GM18870 (cell line): ENCODE data around the gene DPAGT1.
"Not testable (repeated sequence)": the region's sequence is repeated elsewhere in the genome, so short reads cannot be mapped to it uniquely, and the experiment has no call there.

Experiments
- ATAC-seq: cut with Tn5 transposase; IDR thresholded peaks from one replicate; pipeline ENCODE4 v1.9.1; 2021; ENCODE audit warnings: moderate library complexity; ENCODE audit not compliant: unreplicated experiment

Gene DPAGT1

DNA sequence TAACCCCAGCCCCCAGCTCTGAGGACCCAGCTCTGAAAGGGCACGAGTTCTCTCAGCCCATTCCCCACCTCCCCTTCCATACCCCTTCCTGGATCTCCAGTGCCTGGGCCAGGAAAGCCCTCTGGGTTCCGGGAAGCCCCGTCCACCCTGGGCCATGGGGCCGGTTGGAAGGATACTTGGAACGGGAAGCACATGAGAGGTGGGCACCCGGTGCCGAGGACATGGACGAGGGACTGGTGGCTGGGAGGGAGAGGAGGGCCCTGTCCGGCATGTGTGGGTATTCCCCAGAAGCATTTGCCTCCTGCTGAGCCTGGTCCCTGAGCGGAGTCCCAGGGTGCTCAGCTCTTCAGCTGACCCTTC lies 14.6 kb upstream of the DPAGT1 start:
- ATAC-seq, result no peak

DNA sequence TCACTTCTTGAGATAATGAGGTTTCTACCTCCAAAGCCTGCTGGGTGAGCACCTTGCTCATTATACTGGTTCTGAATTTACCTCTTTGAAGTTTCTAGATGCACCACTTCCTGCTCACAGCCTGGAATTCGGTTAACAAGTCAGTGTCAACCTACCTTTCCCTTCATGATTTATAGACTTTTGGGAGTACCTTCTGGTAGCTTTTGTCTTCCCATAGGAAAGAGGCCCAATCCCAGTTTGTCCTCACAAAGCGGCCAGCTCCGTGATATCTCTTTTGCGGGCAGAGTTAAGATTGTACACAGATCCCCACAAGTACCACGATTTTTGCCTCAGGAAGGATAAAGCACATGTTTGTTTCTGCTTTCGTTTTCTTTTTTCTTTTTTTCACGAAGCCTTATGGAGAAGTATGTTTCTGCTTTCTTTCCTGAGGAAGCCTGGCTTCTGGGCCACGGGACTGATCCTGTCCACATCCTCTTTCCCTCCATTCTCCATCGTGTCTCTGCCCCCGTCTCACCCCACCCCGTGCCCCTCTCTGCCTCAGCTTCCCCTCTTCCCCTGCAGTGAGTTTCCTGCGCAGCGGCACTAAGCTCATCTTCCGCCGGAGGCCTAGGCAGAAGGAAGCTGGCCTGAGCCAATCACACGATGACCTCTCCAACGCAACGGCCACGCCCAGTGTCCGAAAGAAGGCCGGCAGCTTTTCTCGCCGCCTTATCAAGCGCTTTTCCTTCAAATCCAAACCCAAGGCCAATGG lies 14.0 kb upstream of the DPAGT1 start:
- ATAC-seq, result no peak

DNA sequence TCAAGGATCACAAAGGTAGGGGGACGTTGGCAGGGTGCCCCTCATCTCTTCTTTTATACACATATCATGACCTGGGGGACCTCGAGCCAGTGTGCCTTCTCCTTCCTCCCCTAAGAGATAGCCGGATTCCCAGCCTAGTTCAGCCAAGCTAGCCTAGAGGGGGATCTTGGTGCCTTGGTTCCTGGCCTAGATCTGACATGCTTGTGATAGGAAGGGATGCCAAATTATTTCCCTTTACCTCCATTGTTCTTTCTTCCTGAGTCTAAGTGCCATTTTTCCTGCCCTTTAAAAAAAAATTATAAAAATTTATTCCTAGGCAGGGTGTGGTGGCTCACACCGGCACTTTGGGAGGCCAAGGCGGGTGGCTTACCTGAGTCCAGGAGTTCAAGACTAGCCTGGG lies 12.7 kb upstream of the DPAGT1 start:
- no peak for ATAC-seq

DNA sequence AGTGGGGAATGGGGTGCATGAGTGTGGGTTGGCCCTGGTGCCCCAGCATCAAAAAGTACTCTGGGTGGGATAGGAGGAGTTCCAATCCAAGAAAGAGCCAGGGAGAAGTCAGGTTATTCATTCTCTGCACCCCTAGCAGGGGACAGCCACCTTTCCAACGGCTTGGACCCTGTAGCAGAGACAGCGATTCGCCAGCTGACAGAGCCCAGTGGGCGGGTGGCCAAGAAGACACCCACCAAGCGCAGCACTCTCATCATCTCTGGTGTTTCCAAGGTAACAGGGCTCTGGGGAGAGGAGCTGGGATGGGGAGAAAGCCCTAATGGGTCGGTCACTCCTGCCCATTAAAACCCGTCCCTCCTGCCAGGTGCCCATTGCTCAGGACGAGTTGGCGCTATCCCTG lies 12.1 kb upstream of the DPAGT1 start:
- no peak for ATAC-seq

DNA sequence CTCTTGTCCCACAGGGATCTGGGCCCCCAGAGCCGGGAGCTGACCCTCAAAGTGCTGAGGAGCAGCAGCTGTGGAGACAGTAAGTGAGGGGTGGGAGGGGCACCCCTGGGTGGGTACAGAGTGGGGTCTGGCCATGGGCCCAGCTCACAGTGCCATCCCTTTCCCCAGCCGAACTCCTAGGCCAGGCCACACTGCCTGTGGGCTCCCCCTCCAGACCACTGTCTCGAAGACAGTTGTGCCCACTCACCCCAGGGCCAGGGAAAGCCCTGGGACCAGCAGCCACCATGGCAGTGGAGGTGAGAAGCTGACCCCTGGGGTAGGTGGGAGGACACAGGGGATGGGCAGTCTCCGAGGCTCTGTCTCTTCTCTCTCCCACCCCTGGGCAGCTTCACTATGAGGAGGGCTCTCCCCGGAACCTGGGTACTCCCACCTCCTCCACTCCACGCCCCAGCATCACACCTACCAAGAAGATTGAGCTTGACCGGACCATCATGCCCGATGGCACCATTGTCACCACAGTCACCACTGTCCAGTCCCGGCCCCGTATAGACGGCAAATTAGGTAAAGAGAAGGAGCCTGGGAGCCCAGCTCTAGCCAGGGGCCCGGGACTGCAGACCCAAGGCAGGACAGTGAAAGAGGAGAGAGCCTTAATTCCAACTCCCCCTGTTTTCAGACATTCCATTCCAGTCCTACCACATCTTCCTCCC lies 10.8 kb upstream of the DPAGT1 start:
- no peak for ATAC-seq

DNA sequence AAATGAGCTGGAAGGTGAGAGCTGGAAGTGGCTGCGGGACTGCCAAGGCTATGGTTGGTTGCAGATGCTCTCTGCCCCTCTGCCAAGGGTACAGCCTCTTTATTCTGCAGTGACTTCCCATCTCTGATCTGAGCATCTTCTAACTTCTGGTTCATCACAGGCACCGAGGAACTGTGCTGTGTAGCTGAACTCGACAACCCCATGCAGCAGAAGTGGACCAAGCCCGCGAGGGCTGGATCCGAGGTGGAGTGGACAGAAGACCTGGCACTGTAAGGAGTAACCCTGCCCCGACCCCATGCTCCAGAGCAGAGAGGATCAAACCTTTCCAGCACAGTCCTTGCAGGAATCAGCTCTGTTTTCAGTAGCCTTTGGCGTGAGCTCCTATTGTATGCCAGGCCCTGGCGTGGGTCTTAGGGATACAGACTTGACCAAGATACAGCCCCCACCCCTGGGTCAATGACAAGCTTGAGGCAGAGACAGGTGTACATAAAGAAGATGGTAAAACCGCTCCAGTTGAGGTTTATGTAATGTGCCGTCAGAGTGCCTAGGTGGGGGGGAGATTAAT lies 9.8 kb upstream of the DPAGT1 start:
- ATAC-seq, result no peak

DNA sequence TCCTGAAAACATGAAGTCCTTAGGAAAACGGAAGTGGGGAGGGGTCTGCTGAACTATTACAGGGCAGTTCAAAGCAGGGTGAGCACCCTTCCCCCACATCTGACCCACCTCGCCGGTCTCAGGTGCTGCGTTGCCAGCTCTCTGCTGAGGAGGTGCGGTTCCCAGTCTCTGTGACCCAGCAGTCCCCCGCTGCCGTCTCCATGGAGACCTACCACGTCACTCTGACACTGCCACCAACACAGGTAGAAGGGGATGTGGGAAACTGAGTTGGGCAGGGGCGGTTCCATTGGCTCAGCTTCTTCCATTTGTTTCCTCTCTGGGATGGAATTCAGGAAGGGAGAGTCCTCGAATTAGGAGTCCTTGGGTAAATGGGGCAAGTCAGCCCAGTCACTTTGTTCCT lies 8.8 kb upstream of the DPAGT1 start:
- no peak for ATAC-seq

DNA sequence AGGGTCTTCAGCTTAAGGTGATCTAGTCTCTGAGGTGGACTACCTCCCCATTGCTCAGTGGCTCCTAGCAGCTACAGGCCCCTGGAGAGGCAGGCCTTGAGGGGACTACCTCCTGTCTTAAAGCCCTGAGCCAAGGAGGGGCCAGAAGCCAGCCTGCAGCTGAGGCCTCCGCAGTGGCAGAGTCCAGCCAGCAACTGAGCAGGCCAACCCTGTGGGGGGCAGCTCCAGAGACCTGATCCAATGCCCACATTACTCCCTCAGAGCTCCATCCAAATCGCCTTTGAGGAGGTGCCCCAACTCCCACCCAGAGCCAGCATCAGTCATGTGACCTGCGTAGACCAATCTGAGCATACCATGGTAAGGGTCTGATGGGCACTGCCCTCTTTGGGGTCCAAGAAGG lies 8.2 kb upstream of the DPAGT1 start:
- ATAC-seq, result no peak

DNA sequence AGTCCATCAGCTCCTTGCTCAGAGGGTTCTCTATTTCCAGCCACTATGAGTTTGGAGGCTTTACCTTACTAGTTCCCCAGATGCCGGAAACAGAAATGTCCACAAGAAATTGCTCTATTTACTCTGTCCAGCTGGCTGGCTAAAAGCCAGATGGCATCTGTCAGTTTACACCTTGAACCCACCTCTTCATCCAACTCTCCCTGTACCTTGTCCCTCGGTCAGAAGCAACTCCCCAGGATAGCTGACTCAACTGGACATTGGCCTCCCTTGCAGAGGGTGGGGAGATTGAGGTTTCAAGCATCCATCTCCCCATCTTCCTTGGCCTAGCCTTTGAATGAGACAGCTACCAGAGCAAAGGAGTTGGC lies 7.2 kb upstream of the DPAGT1 start:
- ATAC-seq, result no peak

DNA sequence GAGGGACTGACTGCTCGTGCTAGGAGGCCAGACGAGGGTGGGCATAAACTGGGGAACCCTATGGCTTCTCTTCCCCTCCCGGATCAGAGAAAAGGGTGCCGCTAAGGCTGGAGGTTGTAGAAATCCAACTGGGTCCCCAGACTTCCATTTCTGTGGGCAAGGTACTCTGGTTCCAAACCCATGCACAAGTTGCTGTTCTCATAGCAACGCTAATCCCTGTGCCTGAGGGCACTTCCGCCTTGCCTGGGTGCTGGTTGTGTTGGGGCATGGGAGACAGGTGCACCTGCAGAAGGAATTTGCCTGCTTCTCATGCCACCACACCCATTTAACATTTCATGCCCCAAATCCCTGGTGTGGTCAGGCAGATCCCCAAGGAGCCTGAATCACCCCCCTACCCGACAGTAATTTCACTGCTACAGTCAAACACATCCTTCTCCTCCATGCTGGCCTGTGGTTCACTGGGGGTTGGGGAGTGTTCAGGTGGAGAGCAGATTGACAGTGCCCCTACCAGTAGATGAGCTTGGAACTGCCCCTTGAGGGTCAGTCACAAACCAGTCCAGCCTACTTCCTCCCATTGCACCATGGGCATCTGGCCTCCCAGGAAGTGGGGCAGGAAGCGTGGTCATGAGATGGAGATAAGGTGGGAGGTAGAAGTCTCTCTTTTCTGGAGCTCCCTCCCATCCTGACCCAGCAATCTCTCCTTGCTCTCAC lies 6.6 kb upstream of the DPAGT1 start:
- no peak for ATAC-seq

DNA sequence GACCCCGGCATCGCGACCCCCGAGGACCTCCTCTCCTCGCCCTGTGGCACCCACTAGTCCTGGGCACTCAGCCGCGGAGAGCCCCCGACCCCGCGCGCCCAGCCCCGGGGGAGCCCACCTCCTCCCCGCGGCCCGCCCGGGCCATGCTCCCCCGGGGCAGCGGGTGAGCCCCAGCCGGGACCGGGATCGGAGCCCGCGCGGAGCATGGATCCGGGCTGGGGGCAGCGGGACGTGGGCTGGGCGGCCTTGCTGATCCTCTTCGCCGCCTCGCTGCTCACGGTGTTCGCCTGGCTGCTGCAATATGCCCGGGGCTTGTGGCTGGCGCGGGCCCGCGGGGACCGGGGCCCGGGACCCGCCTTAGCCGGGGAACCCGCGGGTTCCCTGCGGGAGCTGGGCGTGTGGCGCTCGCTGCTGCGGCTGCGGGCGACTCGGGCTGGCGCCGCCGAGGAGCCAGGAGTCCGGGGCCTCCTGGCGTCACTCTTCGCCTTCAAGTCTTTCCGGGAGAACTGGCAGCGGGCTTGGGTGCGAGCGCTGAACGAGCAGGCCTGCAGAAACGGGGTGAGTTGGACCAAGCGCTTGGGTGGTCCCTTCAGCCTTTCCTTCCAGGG lies 6.0 kb upstream of the DPAGT1 start:
- ATAC-seq, result no peak

DNA sequence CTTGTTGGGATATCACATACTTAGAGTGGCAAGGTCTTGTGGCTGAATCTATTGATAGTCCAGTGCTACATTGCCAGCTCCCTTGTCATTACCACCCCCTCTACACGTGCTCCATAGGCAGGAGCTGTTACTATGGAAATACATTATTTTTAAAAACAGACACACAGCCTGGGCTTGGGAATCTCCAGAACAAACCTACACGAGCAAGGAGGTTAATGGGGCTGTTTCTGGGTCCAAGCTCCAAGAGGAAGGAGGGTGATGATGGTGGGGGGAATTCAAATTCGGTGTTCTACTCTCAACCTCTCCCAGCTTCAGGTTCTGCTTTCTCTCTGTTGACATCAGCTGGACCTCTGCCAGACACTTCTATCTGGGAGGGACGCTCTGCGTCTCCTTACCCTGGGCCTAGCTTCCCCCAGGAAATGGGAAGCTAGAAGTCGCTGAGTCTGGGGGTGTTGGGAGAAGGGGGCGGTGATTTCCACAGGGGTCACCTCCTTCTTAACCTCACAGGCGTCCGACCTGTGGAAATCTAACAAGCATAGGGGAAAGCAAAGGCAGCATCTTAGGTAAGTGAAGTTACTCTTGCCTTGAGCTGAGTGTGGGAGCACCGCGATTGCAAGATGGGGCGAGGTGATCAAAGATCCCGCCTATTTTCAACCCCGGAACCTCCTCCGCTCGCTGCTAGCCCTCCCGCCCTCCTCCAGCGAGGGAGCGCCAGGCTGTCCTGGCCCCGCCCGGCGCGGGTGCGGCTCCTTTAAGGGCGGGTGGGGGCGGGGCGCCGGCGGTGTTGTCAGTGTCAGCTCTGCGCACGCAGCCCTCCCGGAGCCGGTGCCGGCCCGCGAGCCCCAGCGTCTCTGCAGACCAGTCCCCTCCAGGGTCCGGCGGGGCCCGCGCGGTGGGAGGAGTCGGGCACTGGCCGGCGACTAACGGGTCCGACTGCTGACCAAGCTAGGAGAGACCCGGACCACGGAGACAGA lies 5.2 kb upstream of the DPAGT1 start, which contains the start of gene C2CD2L:
TSS of gene C2CD2L (plus strand) at position 781 of the 974 bp plus-strand sequence. CDS start 398 bp downstream, outside the sequence.
- ATAC-seq, result no peak

DNA sequence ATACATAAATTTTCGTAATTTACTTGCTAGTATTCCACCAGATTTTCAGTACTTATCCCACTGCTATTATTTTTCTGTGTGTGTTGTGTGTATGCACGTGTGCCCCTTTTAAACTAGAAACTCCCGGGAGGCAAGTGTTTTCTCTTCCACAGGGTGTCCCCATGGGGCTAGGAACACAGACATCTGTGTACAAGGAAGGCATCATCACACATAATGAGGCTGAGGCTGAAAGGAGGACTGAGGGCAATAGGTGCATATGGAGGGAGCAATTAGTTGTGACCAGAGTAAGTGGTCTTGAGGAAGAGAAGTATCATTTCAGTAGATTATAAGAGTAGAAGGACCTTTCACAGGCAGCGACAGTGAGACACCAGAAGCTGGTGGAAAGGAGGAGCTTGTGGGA lies 2.1 kb upstream of the DPAGT1 start:
- ATAC-seq, result no peak

DNA sequence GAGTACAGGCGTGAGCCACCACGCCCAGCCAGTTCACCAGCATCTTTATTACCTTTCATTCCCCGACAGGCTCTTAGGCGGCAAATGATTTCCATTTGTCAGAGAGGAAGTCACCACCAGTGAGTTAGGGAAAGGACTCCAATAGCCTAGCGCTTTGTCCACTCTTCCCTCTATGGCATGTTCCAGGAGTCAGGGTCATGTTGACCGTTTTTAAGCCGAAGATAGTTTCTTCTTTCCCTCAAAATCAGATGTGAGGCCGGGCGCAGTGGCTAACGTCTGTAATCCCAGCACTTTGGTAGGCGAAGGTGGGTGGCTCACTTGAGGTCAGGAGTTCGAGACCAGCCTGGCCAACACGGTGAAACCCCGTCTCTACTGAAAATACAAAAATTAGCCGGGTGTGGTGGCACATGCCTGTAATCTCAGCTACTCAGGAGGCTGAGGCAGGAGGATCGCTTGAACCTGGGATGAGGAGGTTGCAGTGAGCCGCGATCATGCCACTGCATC lies 1.6 kb upstream of the DPAGT1 start:
- not testable (repeated sequence) for ATAC-seq

DNA sequence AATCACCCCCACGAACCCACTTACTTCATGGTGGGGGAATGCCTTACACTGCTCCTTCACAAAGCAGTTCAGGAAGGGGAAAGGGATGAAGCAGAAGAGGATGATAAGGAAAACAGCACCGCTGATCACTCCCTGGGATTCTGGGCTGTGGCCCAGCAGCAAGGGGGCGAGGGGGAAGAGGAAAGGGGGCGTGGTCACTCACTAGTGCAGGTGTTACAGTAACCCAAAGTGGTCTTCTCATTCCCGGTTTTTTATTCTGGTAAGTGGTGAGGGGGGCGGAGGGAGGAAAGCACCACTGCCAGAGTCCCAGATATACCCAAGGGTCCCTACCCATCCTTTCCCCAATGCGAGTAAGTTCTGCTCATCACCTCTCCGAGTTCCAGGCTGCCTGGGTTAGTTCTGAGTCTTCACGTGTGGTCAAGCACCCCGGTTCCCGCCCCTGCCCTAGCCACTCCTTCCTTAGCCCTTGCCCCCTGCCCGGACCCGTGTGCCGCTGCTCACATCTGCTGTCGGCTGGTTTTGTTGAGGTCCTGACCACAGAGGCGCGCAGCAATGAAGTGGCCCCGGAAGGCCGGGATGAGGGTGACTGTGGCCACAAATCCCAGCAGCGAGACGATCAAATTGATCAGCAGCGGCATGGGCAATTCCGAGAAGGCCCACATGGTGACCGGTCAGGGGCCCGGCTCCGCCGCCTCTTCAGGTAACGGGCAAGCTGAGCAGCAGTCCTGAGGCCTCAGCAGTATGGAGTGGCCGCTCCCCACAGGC lies 477 bp downstream of the DPAGT1 start:
- ATAC-seq, result no peak

DNA sequence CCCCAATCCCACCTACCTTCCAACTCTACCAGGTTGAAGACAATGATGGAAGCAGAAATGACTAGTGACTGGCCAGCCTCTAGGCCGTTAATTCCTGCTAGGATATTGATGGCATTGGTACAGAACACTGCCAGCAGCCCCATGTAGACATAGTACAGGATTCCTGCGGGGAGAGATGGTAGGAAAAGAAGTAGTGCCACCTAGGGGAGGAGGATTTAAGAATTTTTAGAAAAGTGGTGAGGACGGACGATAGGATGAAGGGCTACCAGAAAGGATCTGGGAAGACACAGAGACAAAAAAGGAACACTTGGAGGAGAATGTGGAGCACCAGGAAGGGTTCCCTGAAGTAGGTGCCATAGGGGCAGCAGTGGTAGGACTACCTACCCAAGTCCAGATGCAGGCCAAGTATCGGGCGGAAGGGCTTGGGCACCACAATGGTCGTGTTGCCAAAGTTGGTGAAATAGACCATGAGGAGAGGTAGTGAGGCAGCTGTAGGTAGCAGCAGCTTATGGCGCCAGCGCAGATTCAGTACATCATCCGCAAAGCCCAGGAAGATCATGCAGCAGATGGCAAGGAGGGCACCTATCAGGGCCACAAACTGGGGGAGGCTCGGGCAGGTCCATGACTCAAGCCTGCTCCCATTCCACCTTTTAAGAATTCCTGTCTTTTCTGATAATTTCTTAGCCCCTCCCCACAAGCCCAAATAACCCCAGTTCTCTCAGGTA lies 1.2 kb downstream of the DPAGT1 start:
- ATAC-seq, result no peak

DNA sequence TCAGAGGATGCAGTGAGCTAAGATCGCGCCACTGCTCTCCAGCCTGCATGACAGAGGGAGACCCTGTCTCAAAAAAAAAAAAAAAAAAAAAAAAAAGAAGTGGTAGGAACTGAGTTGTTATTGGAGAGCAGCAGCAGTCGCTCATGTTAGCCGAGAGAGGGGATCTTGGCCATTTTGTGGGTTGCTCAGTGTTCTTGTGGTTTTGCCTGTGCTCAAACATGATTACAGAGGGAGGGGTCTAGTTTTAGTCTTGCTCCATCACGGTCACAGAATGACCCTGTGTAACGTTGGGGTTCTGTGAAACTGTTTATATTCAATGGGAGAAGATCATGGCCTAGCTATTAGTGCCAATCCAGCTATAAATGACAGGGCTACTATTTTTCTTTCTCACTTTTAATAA lies 1.9 kb downstream of the DPAGT1 start:
- no peak for ATAC-seq

DNA sequence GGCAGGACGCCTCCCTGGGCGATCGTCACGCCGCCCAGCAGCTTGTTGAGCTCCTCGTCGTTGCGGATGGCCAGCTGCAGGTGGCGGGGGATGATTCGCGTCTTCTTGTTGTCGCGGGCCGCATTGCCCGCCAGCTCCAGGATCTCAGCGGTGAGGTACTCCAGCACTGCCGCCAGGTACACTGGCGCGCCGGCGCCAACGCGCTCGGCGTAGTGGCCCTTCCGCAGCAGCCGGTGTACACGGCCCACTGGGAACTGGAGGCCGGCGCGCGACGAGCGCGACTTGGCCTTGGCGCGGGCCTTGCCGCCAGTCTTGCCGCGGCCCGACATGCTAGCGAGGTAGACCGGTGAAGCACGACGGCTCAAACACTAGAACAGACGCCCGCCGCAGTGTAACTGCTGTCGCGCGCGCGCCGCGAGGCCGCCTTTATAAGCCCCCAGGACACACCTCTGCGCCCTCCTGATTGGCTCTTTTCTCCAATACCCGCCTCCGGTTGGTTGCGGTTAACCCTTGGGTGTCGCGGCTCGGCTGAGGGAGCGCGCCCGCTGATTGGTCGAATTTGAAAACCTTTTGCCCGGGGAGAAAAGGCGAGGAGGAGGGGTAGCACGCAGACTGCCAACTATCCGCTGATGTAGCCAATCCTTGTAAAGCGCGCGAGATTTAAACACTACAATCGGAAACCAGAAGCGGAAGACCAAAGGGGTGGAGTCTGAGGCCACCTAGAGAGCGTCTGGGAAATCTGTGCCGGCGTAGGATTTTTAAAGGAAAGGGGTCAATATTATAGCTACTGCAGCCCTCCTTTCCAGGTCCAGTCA lies 6.4 kb downstream of the DPAGT1 start:
- ATAC-seq, result peak; percentile 82
